Transverse colon (tissue), 3 donors: Measurements from ENCODE around the gene PLK4.

Experiments
- POLR2A ChIP-seq: fragments of 450-650 bp; IDR thresholded peaks from one replicate; pipeline ENCODE4 v1.6.1; 2016; ENCODE audit warnings: antibody characterized with exemption, mild to moderate bottlenecking, moderate library complexity
- TF ChIP-seq, protein P1 (sequence below), 5 experiments: fragments of 200-600 bp in 3 of 5; fragments of 450-650 bp in 2 of 5; sonication (generic) in 3 of 5; IDR thresholded peaks; 1 replicate in 2 of 5; 2 replicates in 3 of 5; pipeline ENCODE4 v1.5.1; 2016 to 2017; ENCODE audit warnings: antibody characterized with exemption in 5 of 5, inconsistent platforms in 3 of 5, mild to moderate bottlenecking in 2 of 5, moderate library complexity in 1 of 5

DNA sequence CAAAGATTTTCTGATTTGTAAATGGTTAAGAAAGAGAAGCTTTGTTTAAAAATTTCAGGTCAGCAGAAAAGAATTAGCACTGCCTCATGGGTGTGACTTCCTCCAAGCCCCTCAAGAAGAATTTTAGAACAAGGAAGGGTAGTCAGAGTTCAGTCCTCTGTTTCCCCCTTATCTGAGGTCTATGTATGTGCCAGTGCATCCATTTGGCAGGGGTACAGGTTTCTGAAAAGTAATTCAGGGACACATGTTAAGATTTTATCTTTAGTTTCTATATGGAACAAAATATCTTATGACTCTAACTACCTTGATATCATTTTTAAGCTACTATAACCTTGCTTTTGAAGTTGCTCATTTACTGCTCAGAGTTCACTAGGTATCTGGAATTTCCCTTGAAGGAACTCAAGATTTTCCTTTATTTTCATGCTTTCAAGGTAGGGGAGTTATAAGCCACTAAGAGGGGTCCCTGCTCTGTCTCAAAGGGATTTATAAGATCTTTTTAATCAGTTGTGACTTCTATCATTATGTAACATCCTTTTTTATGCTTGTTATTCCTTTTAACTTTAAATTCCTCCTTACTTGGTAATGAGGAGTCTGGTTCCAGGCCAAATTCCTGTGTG is 24.4 kb upstream of the PLK4 start:
- TF ChIP-seq, protein P1, sequence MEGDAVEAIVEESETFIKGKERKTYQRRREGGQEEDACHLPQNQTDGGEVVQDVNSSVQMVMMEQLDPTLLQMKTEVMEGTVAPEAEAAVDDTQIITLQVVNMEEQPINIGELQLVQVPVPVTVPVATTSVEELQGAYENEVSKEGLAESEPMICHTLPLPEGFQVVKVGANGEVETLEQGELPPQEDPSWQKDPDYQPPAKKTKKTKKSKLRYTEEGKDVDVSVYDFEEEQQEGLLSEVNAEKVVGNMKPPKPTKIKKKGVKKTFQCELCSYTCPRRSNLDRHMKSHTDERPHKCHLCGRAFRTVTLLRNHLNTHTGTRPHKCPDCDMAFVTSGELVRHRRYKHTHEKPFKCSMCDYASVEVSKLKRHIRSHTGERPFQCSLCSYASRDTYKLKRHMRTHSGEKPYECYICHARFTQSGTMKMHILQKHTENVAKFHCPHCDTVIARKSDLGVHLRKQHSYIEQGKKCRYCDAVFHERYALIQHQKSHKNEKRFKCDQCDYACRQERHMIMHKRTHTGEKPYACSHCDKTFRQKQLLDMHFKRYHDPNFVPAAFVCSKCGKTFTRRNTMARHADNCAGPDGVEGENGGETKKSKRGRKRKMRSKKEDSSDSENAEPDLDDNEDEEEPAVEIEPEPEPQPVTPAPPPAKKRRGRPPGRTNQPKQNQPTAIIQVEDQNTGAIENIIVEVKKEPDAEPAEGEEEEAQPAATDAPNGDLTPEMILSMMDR (IDR thresholded peaks at IDR 0.05), result no peak
- TF ChIP-seq POLR2A, result no peak
